Dendritic cell treated with granulocyte-macrophage colony-stimulating factor and Interleukin-4, amounts not matched to agents 40 ng/mL and 50 ng/mL, for 4 days (primary cell): ENCODE measurements around the gene DSC2.

Source experiments
- H3K27ac Mint-ChIP-seq: one replicate; pipeline ENCODE4 v1.8.0; 2022; ENCODE audit warnings: mild to moderate bottlenecking, mixed read lengths
- H3K27me3 Mint-ChIP-seq: one replicate; pipeline ENCODE4 v1.8.0; 2022; ENCODE audit warnings: mild to moderate bottlenecking, mixed read lengths
- H3K36me3 Mint-ChIP-seq: one replicate; pipeline ENCODE4 v1.8.0; 2022; ENCODE audit warnings: low read depth, mixed read lengths
- H3K4me1 Mint-ChIP-seq: one replicate; pipeline ENCODE4 v1.8.0; 2022; ENCODE audit warnings: low read depth, mixed read lengths
- H3K4me3 Mint-ChIP-seq: one replicate; pipeline ENCODE4 v1.8.0; 2022; ENCODE audit warnings: mild to moderate bottlenecking, moderate library complexity, mixed read lengths
- H3K9me3 Mint-ChIP-seq: one replicate; pipeline ENCODE4 v1.8.0; 2022; ENCODE audit warnings: mixed read lengths
- intact Hi-C: fragments of 100-400 bp; cut with micrococcal nuclease; formaldehyde crosslinking; loops from one replicate; pipeline ENCODE4 v1.15.0; 2022

DSC2 gene

DNA sequence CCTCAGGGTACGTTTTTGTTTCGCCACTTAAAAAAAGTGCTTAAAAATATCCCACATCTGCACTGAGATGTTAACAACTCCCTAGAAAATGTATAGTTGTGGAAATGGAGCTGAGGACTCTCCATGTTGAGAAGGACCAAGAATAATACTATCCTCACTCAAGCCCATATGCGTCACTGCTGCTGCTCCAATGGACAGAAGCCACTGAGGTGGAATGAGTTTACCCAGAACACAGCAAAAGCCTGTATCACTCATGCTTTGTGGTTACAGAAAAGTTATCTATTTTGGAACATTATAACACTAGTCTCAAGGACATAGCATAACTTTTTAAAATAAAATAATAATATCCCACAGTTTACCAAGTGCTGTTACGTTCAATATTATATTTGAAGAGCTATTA, 91.6 kb downstream of the DSC2 start:
- Mint-ChIP-seq H3K36me3 (no peaks in the 10 kb centered on the region), H3K27ac (no peak overlapping the region), H3K4me1 (no peaks in the 10 kb centered on the region), H3K4me3 (no peak overlapping the region), H3K9me3 (no peaks in the 10 kb centered on the region), H3K27me3 (no peaks in the 10 kb centered on the region)
- intact Hi-C loops, result no loop called here
